ENCODE measurements around the gene PPFIA4. TPM values are rescaled to one million over a fixed set of nuclear protein-coding genes. Genes with fewer than 3 reads are reported as not detected.
"Not testable (repeated sequence)": the region's sequence is repeated elsewhere in the genome, so short reads cannot be mapped to it uniquely, and the experiment has no call there.

Gene PPFIA4
- total and polyA plus RNA-seq, 2 of the 4 experiments (the other 2 are of a cell fraction), result 5.4 to 13.7 TPM

- H2AK9ac ChIP-seq (replicated peaks; ENCODE audit: low read depth, low read length, poor library complexity), result no peak overlapping the region
- H2BK15ac ChIP-seq (ENCODE audit: low read depth, low read length), result no peak overlapping the region
- H3K18ac ChIP-seq (ENCODE audit: low read depth, low read length), result no peak overlapping the region
- H3K27me3 ChIP-seq (ENCODE audit: control insufficient read depth, insufficient read depth, low read length), result no peaks in the 10 kb centered on the region
- no peak for DNase-seq
- H3K4me2 ChIP-seq (ENCODE audit: low read depth, low read length), result no peak overlapping the region
- H3K4ac ChIP-seq (ENCODE audit: low read depth, low read length), result no peak overlapping the region
- CTCF ChIA-PET, result no interaction called here
- H3K4me1 ChIP-seq (ENCODE audit: control insufficient read depth, insufficient read depth, low read length), result no peaks in the 10 kb centered on the region
- no peak overlapping the region for H2BK120ac ChIP-seq (ENCODE audit: low read depth, low read length)
- no peak overlapping the region for H2BK20ac ChIP-seq (ENCODE audit: low read depth, low read length)
- H3K9me3 ChIP-seq (ENCODE audit: control insufficient read depth, insufficient read depth, low read length), result no peaks in the 10 kb centered on the region
- H2AFZ ChIP-seq (replicated peaks; ENCODE audit: low read length, poor library complexity), result no peak overlapping the region
- H3K9ac ChIP-seq (ENCODE audit: low read depth, low read length), result no peak overlapping the region
- no peak overlapping the region for H3K23ac ChIP-seq (ENCODE audit: low read depth, low read length)
- no peak for TF ChIP-seq BHLHE40 (IDR thresholded peaks at IDR 0.05; ENCODE audit: low read depth, low read length)
- in situ Hi-C loops (cut with MboI; ENCODE audit: low sequenced_read_pairs), result no loop called here
- no peak overlapping the region for H3K14ac ChIP-seq (replicated peaks; ENCODE audit: low read depth, low read length)
- no peaks in the 10 kb centered on the region for H3K9me1 ChIP-seq (ENCODE audit: insufficient read depth, low read length)
- intact Hi-C loops (cut with micrococcal nuclease), result no loop called here
- peaks cover 48% of the 10 kb centered on the region for H3K36me3 ChIP-seq (ENCODE audit: control insufficient read depth, insufficient read depth, low read length)
- no peak overlapping the region for H4K91ac ChIP-seq (ENCODE audit: insufficient read depth, low read depth, low read length)
- WGBS, 2 experiments (ENCODE audit: extremely low coverage in 2 of 2, insufficient read length in 1 of 2), result no CpG with 5 or more reads among the region's 6 CpGs
- no peak overlapping the region for H2BK5ac ChIP-seq (ENCODE audit: low read depth, low read length, poor library complexity, severe bottlenecking)
- H3K79me1 ChIP-seq (ENCODE audit: low read depth in 1 of 2, low read length in 2 of 2), result peaks cover 4 to 43% of the 10 kb centered on the region in 2 experiments
- no peak overlapping the region for H3K27ac ChIP-seq (ENCODE audit: insufficient read depth, low read length)
- no peak overlapping the region for H2AK5ac ChIP-seq (ENCODE audit: low read depth, low read length)
- no peak overlapping the region for H4K5ac ChIP-seq (ENCODE audit: low read depth, low read length)
- dilution Hi-C loops (cut with HindIII; ENCODE audit: low sequenced_read_pairs, unreplicated experiment), result no loop called here
- peaks cover 4% of the 10 kb centered on the region; the same call in 1 of the 2 replicates for H4K20me1 ChIP-seq (ENCODE audit: insufficient read depth, low read length)
- BruUV-seq (replicated peaks), result no TSS peak
- no peak overlapping the region for H3K56ac ChIP-seq (ENCODE audit: extremely low read depth, insufficient read depth, low read length)
- no peak overlapping the region for H4K8ac ChIP-seq (ENCODE audit: low read depth in 2 of 2, low read length in 2 of 2)
- POLR2A ChIA-PET (ENCODE audit: unreplicated experiment), result no interaction called here
- H3K4me3 ChIP-seq (ENCODE audit: insufficient read depth, low read depth, low read length), result no peak overlapping the region
- ATAC-seq (ENCODE audit: low read depth), result no peak
These were observed 8.6 kb upstream of the PPFIA4 start for GRCh38 chr1:203017692-203018091.

- ATAC-seq (ENCODE audit: low read depth), result peak; percentile 28
- CTCF ChIA-PET, result not testable (repeated sequence)
These were observed 3.4 kb upstream of the PPFIA4 start for GRCh38 chr1:203022855-203023254.

More at GRCh38 chr1:203022855-203023254, 3.4 kb upstream of the PPFIA4 start:
- H3K9me3 ChIP-seq (ENCODE audit: control insufficient read depth, insufficient read depth, low read length); dilution Hi-C loops (cut with HindIII; ENCODE audit: low sequenced_read_pairs, unreplicated experiment); H2AFZ ChIP-seq (replicated peaks; ENCODE audit: low read length, poor library complexity); H3K4ac ChIP-seq (ENCODE audit: low read depth, low read length); H2BK120ac ChIP-seq (ENCODE audit: low read depth, low read length); H3K4me2 ChIP-seq (ENCODE audit: low read depth, low read length); H3K4me1 ChIP-seq (ENCODE audit: control insufficient read depth, insufficient read depth, low read length); H3K56ac ChIP-seq (ENCODE audit: extremely low read depth, insufficient read depth, low read length); H3K27ac ChIP-seq (ENCODE audit: insufficient read depth, low read length); in situ Hi-C loops (cut with MboI; ENCODE audit: low sequenced_read_pairs); H3K9me1 ChIP-seq (ENCODE audit: insufficient read depth, low read length); H4K5ac ChIP-seq (ENCODE audit: low read depth, low read length); H3K23ac ChIP-seq (ENCODE audit: low read depth, low read length); H3K27me3 ChIP-seq (ENCODE audit: control insufficient read depth, insufficient read depth, low read length); H2BK5ac ChIP-seq (ENCODE audit: low read depth, low read length, poor library complexity, severe bottlenecking); BruUV-seq (replicated peaks); H4K8ac ChIP-seq (ENCODE audit: low read depth in 2 of 2, low read length in 2 of 2); H3K4me3 ChIP-seq (ENCODE audit: insufficient read depth, low read depth, low read length); H4K91ac ChIP-seq (ENCODE audit: insufficient read depth, low read depth, low read length); H2BK15ac ChIP-seq (ENCODE audit: low read depth, low read length); POLR2A ChIA-PET (ENCODE audit: unreplicated experiment); DNase-seq; H3K14ac ChIP-seq (replicated peaks; ENCODE audit: low read depth, low read length); H2BK20ac ChIP-seq (ENCODE audit: low read depth, low read length); H2AK9ac ChIP-seq (replicated peaks; ENCODE audit: low read depth, low read length, poor library complexity); H4K20me1 ChIP-seq (ENCODE audit: insufficient read depth, low read length); H2AK5ac ChIP-seq (ENCODE audit: low read depth, low read length); H3K9ac ChIP-seq (ENCODE audit: low read depth, low read length); intact Hi-C loops (cut with micrococcal nuclease); H3K18ac ChIP-seq (ENCODE audit: low read depth, low read length): not testable (repeated sequence)
- Histone ChIP-seq H3K36me3 (ENCODE audit: control insufficient read depth, insufficient read depth, low read length) (peaks cover 21% of the 10 kb centered on the region), H3K79me1 (ENCODE audit: low read depth in 1 of 2, low read length in 2 of 2) (peaks cover 11 to 14% of the 10 kb centered on the region in 2 experiments)
- no CpG with 5 or more reads among the region's 10 CpGs for WGBS, 2 experiments (ENCODE audit: extremely low coverage in 2 of 2, insufficient read length in 1 of 2)
